Measurements from ENCODE around the gene CACNA1G. TPM values are rescaled to one million over a fixed set of nuclear protein-coding genes. Genes with fewer than 3 reads are reported as not detected.

Gene CACNA1G
- total RNA-seq, 1 experiment from 2014 or later: 0.04 TPM

GRCh38 chr17:50634224-50634914 is 73.9 kb downstream of the CACNA1G start, which contains the start of gene ABCC3:
Gene ABCC3, plus strand, starts transcription at chr17:50634881. Its CDS starts 56 bp downstream, at chr17:50634937.
- Histone ChIP-seq H3F3A (ENCODE audit: low read length, unreplicated experiment) (peaks cover 12% of the 10 kb centered on the region), H3K79me2 (ENCODE audit: low read length) (peaks cover 36% of the 10 kb centered on the region), H3K9ac (ENCODE audit: low read length) (peak within 1 kb of the TSS; percentile 80), H4K20me1 (ENCODE audit: low read length) (no peaks in the 10 kb centered on the region), H3K27ac (ENCODE audit: low read length) (peak within 1 kb of the TSS; percentile 90), H3K9me2 (replicated peaks; ENCODE audit: low read length) (no peaks in the 10 kb centered on the region), H3K36me3 (ENCODE audit: low read depth, low read length) (no peaks in the 10 kb centered on the region), H3K4me1 (ENCODE audit: insufficient read depth, low read length) (peaks cover 70% of the 10 kb centered on the region), H3K4me3 (ENCODE audit: low read length) (peak within 1 kb of the TSS; percentile 72), H3K9me3 (ENCODE audit: low read length) (no peaks in the 10 kb centered on the region), H3K4me2 (ENCODE audit: low read length) (peak within 1 kb of the TSS; percentile 87), H3K27me3 (ENCODE audit: low read length) (no peaks in the 10 kb centered on the region), H2AFZ (ENCODE audit: low read length) (peak within 1 kb of the TSS; percentile 85)
- DNase-seq (peak; percentile 75), ATAC-seq (peak; percentile 29)
- ChIA-PET POLR2A (ENCODE audit: unreplicated experiment) (no interaction called here), CTCF (interaction anchor here (1.1 kb wide), 1 partner anchor 90 kb away, joined by 3 read pairs; no protein-coding TSS in a partner anchor)
- no TSS peak for BruUV-seq (replicated peaks)
- intact Hi-C loops (cut with micrococcal nuclease): loop anchor here (5.0 to 10.0 kb wide), 2 partner anchors 72 to 240 kb away; partner anchors contain the start of genes CACNA1G and LRRC59
- no peak for TF ChIP-seq EZH2 (IDR thresholded peaks at IDR 0.05; ENCODE audit: low read length, unreplicated experiment)
- no peak for TF ChIP-seq EZH2phosphoT487 (IDR thresholded peaks at IDR 0.05; ENCODE audit: borderline replicate concordance, low read length)
- TF ChIP-seq, protein P1, sequence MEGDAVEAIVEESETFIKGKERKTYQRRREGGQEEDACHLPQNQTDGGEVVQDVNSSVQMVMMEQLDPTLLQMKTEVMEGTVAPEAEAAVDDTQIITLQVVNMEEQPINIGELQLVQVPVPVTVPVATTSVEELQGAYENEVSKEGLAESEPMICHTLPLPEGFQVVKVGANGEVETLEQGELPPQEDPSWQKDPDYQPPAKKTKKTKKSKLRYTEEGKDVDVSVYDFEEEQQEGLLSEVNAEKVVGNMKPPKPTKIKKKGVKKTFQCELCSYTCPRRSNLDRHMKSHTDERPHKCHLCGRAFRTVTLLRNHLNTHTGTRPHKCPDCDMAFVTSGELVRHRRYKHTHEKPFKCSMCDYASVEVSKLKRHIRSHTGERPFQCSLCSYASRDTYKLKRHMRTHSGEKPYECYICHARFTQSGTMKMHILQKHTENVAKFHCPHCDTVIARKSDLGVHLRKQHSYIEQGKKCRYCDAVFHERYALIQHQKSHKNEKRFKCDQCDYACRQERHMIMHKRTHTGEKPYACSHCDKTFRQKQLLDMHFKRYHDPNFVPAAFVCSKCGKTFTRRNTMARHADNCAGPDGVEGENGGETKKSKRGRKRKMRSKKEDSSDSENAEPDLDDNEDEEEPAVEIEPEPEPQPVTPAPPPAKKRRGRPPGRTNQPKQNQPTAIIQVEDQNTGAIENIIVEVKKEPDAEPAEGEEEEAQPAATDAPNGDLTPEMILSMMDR (conservative IDR thresholded peaks at IDR 0.05; ENCODE audit: low read depth, low read length): no peak

DNA sequence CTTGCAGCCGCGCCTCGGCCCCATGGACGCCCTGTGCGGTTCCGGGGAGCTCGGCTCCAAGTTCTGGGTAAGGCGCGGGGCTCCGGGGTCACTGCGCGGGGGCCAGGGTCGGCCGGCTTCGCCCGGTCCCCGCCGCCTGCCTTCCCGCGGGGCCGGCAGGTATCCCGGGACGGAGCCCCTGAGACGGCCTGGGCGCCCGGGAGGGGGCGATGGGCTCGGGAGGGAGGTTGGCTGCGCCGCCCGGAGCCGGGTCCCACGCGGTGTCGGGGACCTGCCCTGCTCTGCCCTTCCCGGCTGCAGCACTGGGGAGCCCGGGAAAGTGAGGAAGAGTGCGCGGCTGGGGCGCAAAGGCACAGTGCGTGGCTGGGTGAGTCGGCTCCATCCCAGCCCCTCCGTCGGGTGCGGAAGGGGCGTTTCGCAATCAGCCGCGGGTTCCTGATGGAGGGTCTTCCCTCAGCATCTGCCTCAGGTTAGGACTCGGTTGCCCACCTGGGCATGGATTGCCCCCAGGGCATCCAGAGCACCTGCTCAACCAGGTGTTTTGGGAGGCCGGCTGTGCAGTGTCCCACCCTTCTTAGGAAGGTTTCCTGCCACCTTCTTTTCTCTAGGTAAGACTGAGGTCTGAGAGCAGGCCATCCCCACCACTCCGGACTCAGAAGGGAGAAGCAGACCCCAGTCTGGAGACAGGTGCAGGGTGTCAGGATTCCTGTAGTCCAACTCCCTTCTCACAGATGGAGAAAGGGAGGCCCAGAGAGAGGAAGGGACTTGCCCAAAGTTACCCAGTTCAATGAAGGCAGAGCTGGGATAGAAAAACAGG is 74.6 kb downstream of the CACNA1G start:
- Histone ChIP-seq H2AFZ (ENCODE audit: low read length) (peak overlapping the region; percentile 85), H3K27ac (ENCODE audit: low read length) (peak overlapping the region; percentile 90), H3K9ac (ENCODE audit: low read length) (peak overlapping the region; percentile 80), H3K36me3 (ENCODE audit: low read depth, low read length) (no peaks in the 10 kb centered on the region), H3K4me3 (ENCODE audit: low read length) (peak overlapping the region; percentile 72), H3K79me2 (ENCODE audit: low read length) (peaks cover 43% of the 10 kb centered on the region), H3K9me3 (ENCODE audit: low read length) (no peaks in the 10 kb centered on the region), H3F3A (ENCODE audit: low read length, unreplicated experiment) (peaks cover 12% of the 10 kb centered on the region), H3K4me1 (ENCODE audit: insufficient read depth, low read length) (peaks cover 77% of the 10 kb centered on the region), H3K9me2 (replicated peaks; ENCODE audit: low read length) (no peaks in the 10 kb centered on the region), H3K4me2 (ENCODE audit: low read length) (peak overlapping the region; percentile 87), H3K27me3 (ENCODE audit: low read length) (no peaks in the 10 kb centered on the region), H4K20me1 (ENCODE audit: low read length) (no peaks in the 10 kb centered on the region)
- TF ChIP-seq EZH2 (IDR thresholded peaks at IDR 0.05; ENCODE audit: low read length, unreplicated experiment) (no peak), EZH2phosphoT487 (IDR thresholded peaks at IDR 0.05; ENCODE audit: borderline replicate concordance, low read length) (no peak)
- TF ChIP-seq, protein P1 (conservative IDR thresholded peaks at IDR 0.05; ENCODE audit: low read depth, low read length): 0 out of 2 replicates have a peak, but pooled peaks have one; percentile 25
- ChIA-PET CTCF (interaction anchor here (1.1 kb wide), 1 partner anchor 91 kb away, joined by 3 read pairs; no protein-coding TSS in a partner anchor), POLR2A (ENCODE audit: unreplicated experiment) (interaction anchor here (0.6 to 0.9 kb wide), 4 partner anchors 25 to 67 kb away, joined by 3 to 6 read pairs (median 4); no protein-coding TSS in a partner anchor)
- intact Hi-C loops (cut with micrococcal nuclease): loop anchor here (1.0 to 10.0 kb wide), 3 partner anchors 46 to 240 kb away; partner anchors contain the start of genes CACNA1G and LRRC59
- BruUV-seq (replicated peaks): TSS peak; percentile 68
- DNase-seq (peak; percentile 39), ATAC-seq (peak; percentile 1)

All from PC-3 (cell line).